ENCODE results near the gene ZFAND3.

The ZFAND3 gene

GRCh38 chr6:37994223-37994622, 174.7 kb downstream of the ZFAND3 start:
- TF ChIP-seq CTCF (IDR thresholded peaks at IDR 0.05; ENCODE audit: low read length) = no peak
- no peak for TF ChIP-seq EZH2phosphoT487 (IDR thresholded peaks at IDR 0.05; ENCODE audit: low read length)
- TF ChIP-seq EZH2 (optimal IDR thresholded peaks at IDR 0.05; ENCODE audit: low read depth, low read length) = no peak
- H4K20me1 ChIP-seq (ENCODE audit: insufficient read depth, low read length) = no peaks in the 10 kb centered on the region
- H3K27ac ChIP-seq (ENCODE audit: low read length) = no peak overlapping the region
- H3K9me3 ChIP-seq (replicated peaks; ENCODE audit: insufficient read depth, low read length) = no peaks in the 10 kb centered on the region
- no peaks in the 10 kb centered on the region for H3K4me1 ChIP-seq (ENCODE audit: low read length)
- no peaks in the 10 kb centered on the region for H3K27me3 ChIP-seq (replicated peaks; ENCODE audit: insufficient read depth, low read length)
- H3K4me2 ChIP-seq (ENCODE audit: low read depth, low read length) = no peak overlapping the region
- H3K9ac ChIP-seq (ENCODE audit: low read length) = no peak overlapping the region
- H3K79me2 ChIP-seq (ENCODE audit: low read length) = peaks cover 34% of the 10 kb centered on the region
- H3F3A ChIP-seq (ENCODE audit: insufficient read depth, low read length) = no peaks in the 10 kb centered on the region
- no peaks in the 10 kb centered on the region for H3K36me3 ChIP-seq (replicated peaks; ENCODE audit: insufficient read depth, low read length)
- no peak overlapping the region for H2AFZ ChIP-seq (ENCODE audit: low read length)
- H3K4me3 ChIP-seq (ENCODE audit: low read length) = no peak overlapping the region
- H3K9me2 ChIP-seq (replicated peaks; ENCODE audit: insufficient read depth, low read length) = no peaks in the 10 kb centered on the region
- no peak for DNase-seq

DNA sequence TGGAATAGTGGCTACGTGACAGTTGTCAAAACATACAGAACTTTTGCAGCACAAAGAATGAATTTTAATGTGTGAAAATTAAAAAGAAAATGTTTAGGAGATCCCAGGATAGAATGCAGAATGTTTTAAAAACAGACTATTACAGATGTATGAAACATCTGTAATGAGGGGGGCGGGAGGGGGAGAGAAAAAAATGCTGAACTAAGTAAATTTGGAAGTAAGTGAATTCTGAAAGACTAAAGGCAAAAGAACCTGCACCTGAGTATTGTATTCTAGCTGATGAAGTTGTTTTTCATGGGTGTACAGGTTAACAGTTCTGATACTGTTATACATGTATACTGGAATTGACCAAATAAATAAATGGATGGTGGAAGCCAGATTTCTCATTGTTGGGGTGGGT, 178.8 kb downstream of the ZFAND3 start:
- H3K79me2 ChIP-seq (ENCODE audit: low read length) = peaks cover 19% of the 10 kb centered on the region; the same call in 1 of the 2 replicates
- no peaks in the 10 kb centered on the region for H3F3A ChIP-seq (ENCODE audit: insufficient read depth, low read length)
- no peaks in the 10 kb centered on the region for H3K36me3 ChIP-seq (replicated peaks; ENCODE audit: insufficient read depth, low read length)
- H3K27ac ChIP-seq (ENCODE audit: low read length) = no peak overlapping the region
- H3K9me3 ChIP-seq (replicated peaks; ENCODE audit: insufficient read depth, low read length) = no peaks in the 10 kb centered on the region
- H3K27me3 ChIP-seq (replicated peaks; ENCODE audit: insufficient read depth, low read length) = no peaks in the 10 kb centered on the region
- no peak for DNase-seq
- H2AFZ ChIP-seq (ENCODE audit: low read length) = no peak overlapping the region
- no peak overlapping the region for H3K9ac ChIP-seq (ENCODE audit: low read length)
- H3K4me1 ChIP-seq (ENCODE audit: low read length) = no peaks in the 10 kb centered on the region
- TF ChIP-seq EZH2phosphoT487 (IDR thresholded peaks at IDR 0.05; ENCODE audit: low read length) (no peak), CTCF (IDR thresholded peaks at IDR 0.05; ENCODE audit: low read length) (no peak), EZH2 (optimal IDR thresholded peaks at IDR 0.05; ENCODE audit: low read depth, low read length) (no peak)
- no peaks in the 10 kb centered on the region for H4K20me1 ChIP-seq (ENCODE audit: insufficient read depth, low read length)
- no peak overlapping the region for H3K4me3 ChIP-seq (ENCODE audit: low read length)
- no peak overlapping the region for H3K4me2 ChIP-seq (ENCODE audit: low read depth, low read length)
- H3K9me2 ChIP-seq (replicated peaks; ENCODE audit: insufficient read depth, low read length) = no peaks in the 10 kb centered on the region

- peaks cover 15% of the 10 kb centered on the region; the same call in 1 of the 2 replicates for H3K79me2 ChIP-seq (ENCODE audit: low read length)
These were observed 181.9 kb downstream of the ZFAND3 start for GRCh38 chr6:38001386-38001785.

More at GRCh38 chr6:38001386-38001785, 181.9 kb downstream of the ZFAND3 start:
- no peaks in the 10 kb centered on the region for H3K4me1 ChIP-seq (ENCODE audit: low read length)
- no peak overlapping the region for H2AFZ ChIP-seq (ENCODE audit: low read length)
- H3K27me3 ChIP-seq (replicated peaks; ENCODE audit: insufficient read depth, low read length) = no peaks in the 10 kb centered on the region
- no peaks in the 10 kb centered on the region for H3F3A ChIP-seq (ENCODE audit: insufficient read depth, low read length)
- no peak for TF ChIP-seq CTCF (IDR thresholded peaks at IDR 0.05; ENCODE audit: low read length)
- H4K20me1 ChIP-seq (ENCODE audit: insufficient read depth, low read length) = no peaks in the 10 kb centered on the region
- DNase-seq = no peak
- H3K9me2 ChIP-seq (replicated peaks; ENCODE audit: insufficient read depth, low read length) = no peaks in the 10 kb centered on the region
- H3K4me3 ChIP-seq (ENCODE audit: low read length) = no peak overlapping the region
- no peak overlapping the region for H3K4me2 ChIP-seq (ENCODE audit: low read depth, low read length)
- no peak overlapping the region for H3K9ac ChIP-seq (ENCODE audit: low read length)
- H3K27ac ChIP-seq (ENCODE audit: low read length) = no peak overlapping the region
- H3K36me3 ChIP-seq (replicated peaks; ENCODE audit: insufficient read depth, low read length) = no peaks in the 10 kb centered on the region
- no peaks in the 10 kb centered on the region for H3K9me3 ChIP-seq (replicated peaks; ENCODE audit: insufficient read depth, low read length)
